H1 (cell line): Measurements from ENCODE around the gene MUC2. TPM values are rescaled to one million over a fixed set of nuclear protein-coding genes. Genes with fewer than 3 reads are reported as not detected.

ENCODE experiments used
- CREB1 ChIP-seq: IDR thresholded peaks from 2 replicates; pipeline ENCODE4 v1.6.1; 2012; ENCODE audit warnings: inconsistent platforms
- polyA plus RNA-seq, 7 experiments: library from polyadenylated mRNA; depleted of rRNA in 3 of 7; stranded (reverse) in 5 of 7; unstranded in 2 of 7; fragments of >200 nt in 5 of 7; fragments of 200-250 nt in 2 of 7; gene quantifications; 1 replicate in 5 of 7; 2 replicates in 1 of 7; 4 replicates in 1 of 7; pipeline versions ENCODE4 v1.2.1 to v1.2.3, GENCODE V29; 2011 to 2013; ENCODE audit warnings: missing spikeins in 2 of 7, mixed read lengths in 2 of 7
- total RNA-seq: library from RNA; stranded (reverse); fragmentation: NEBNext Ultra II Directional; extraction: Animal tissue kit (Norgen Biotek cat#: 25700); gene quantifications from 2 replicates; pipeline ENCODE4 v1.2.1, GENCODE V29; 2021
- TF ChIP-seq, protein P1 (sequence below): IDR thresholded peaks from 2 replicates; pipeline ENCODE4 v1.6.1; 2012; ENCODE audit warnings: inconsistent platforms

The MUC2 gene
- total and polyA plus RNA-seq, 2 of the 8 experiments (the other 6 are each of a cell fraction or from before 2014, with no cell fraction given): not detected

DNA sequence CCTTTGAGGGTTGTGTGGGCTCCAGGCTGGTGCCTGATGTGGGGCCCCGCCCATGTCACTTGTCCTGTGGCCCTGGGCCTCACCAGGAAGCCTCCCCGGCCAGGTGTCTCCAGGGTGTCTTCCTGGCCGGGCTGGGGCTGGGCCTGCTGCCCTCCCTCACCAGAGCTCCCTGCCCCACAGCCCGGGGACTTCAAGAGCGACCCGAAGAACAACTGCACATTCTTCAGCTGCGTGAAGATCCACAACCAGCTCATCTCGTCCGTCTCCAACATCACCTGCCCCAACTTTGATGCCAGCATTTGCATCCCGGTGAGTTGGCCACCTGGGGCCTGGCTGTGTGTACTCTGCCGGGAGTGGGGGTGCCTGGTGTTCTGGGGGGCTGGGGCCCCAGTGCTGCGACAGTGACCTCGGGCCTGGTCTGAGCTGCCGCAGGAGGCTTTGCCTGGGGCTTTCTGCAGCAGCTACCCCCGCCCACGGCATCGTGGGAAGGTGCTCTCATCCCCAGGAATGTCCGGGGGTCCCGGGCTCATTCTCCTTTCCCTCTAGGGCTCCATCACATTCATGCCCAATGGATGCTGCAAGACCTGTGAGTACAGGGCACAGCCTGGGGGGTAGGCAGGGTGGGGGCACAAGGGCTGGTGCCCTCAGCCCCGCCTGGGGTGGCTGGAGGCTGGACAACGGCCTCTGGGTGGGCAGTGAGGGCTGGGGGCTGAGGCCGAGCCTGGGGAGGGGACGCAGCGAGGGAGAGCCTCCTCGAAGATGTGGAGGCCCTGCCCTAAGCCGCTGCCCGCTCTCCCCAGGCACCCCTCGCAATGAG, 34.6 kb downstream of the MUC2 start (continued):
- TF ChIP-seq, protein P1, sequence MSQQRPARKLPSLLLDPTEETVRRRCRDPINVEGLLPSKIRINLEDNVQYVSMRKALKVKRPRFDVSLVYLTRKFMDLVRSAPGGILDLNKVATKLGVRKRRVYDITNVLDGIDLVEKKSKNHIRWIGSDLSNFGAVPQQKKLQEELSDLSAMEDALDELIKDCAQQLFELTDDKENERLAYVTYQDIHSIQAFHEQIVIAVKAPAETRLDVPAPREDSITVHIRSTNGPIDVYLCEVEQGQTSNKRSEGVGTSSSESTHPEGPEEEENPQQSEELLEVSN: no peak
- no peak for TF ChIP-seq CREB1
